ENCODE results near the gene NFATC1.

GRCh38 chr18:79354350-79354749 is 41.4 kb upstream of the NFATC1 start:
- TF ChIP-seq CTCF (IDR thresholded peaks at IDR 0.05; ENCODE audit: low read depth, low read length) (no peak), EZH2phosphoT487 (IDR thresholded peaks at IDR 0.05; ENCODE audit: low read depth) (no peak)

Data from OCI-LY3 (cell line).